Measurements from ENCODE around the gene BPIFA2. TPM values are rescaled to one million over a fixed set of nuclear protein-coding genes. Genes with fewer than 3 reads are reported as not detected.

BPIFA2 gene
- total and polyA plus RNA-seq, 9 of the 15 experiments (the other 6 are each of a cell fraction or from before 2014, with no cell fraction given): not detected

GRCh38 chr20:33139467-33139866, 28.5 kb upstream of the BPIFA2 start:
- ATAC-seq (no peak), FAIRE-seq (no peak), DNase-seq (ENCODE audit: extremely low read depth in 1 of 4, low spot score in 3 of 4) (no peak)
- Histone ChIP-seq H3K27me3 (ENCODE audit: control insufficient read depth in 2 of 2, insufficient read depth in 2 of 2, low read length in 2 of 2) (no peaks in the 10 kb centered on the region), H3K4me1 (replicated peaks in 1 of 2; ENCODE audit: control insufficient read depth in 2 of 2, insufficient read depth in 2 of 2, low read length in 2 of 2) (no peaks in the 10 kb centered on the region), H2AFZ (ENCODE audit: low read depth, low read length) (no peak overlapping the region), H4K20me1 (replicated peaks; ENCODE audit: control insufficient read depth, insufficient read depth, low read length) (no peaks in the 10 kb centered on the region), H3K4me2 (ENCODE audit: insufficient read depth, low read length) (no peak overlapping the region), H3K36me3 (ENCODE audit: control insufficient read depth, insufficient read depth, low read length) (no peaks in the 10 kb centered on the region), H3K79me2 (ENCODE audit: control insufficient read depth, insufficient read depth, low read length) (no peaks in the 10 kb centered on the region), H3K4me3 (no peak overlapping the region), H3K27ac (ENCODE audit: extremely low read depth, low read depth, low read length) (no peak overlapping the region), H3K9me3 (replicated peaks; ENCODE audit: control insufficient read depth, insufficient read depth, low read depth, low read length) (no peaks in the 10 kb centered on the region), H3K9ac (ENCODE audit: insufficient read depth in 1 of 2, low read depth in 2 of 2, low read length in 2 of 2) (no peak overlapping the region), H3K9me1 (ENCODE audit: control insufficient read depth, insufficient read depth, low read length) (no peaks in the 10 kb centered on the region)
- TF ChIP-seq HDAC3 (IDR thresholded peaks at IDR 0.05; ENCODE audit: borderline replicate concordance, partially characterized antibody) (no peak), HEY1 (CRISPR knock-in tag; IDR thresholded peaks at IDR 0.05; ENCODE audit: borderline replicate concordance) (no peak), NFATC3 (IDR thresholded peaks at IDR 0.05) (no peak), ESRRB (CRISPR knock-in tag; IDR thresholded peaks at IDR 0.05; ENCODE audit: borderline replicate concordance) (no peak), ZNF316 (IDR thresholded peaks at IDR 0.05) (no peak), MYNN (IDR thresholded peaks at IDR 0.05) (no peak), MYNN (CRISPR knock-in tag; IDR thresholded peaks at IDR 0.05) (no peak), FOS (IDR thresholded peaks at IDR 0.05; ENCODE audit: extremely low read depth, insufficient read length) (no peak), ZFP30 (CRISPR knock-in tag; IDR thresholded peaks at IDR 0.05; ENCODE audit: borderline replicate concordance) (no peak), ZNF277 (CRISPR knock-in tag; IDR thresholded peaks at IDR 0.05; ENCODE audit: borderline replicate concordance) (no peak), ARNT (IDR thresholded peaks at IDR 0.05) (no peak)
- ChIA-PET CTCF (ENCODE audit: low intra/inter-chr PET ratio) (no interaction called here), POLR2A (no interaction called here)
- in situ Hi-C loops (cut with MboI) (no loop called here), intact Hi-C loops (cut with micrococcal nuclease) (no loop called here)
- BruUV-seq (replicated peaks): no TSS peak
